ENCODE measurements around the gene HNF1A. TPM values are rescaled to one million over a fixed set of nuclear protein-coding genes. Genes with fewer than 3 reads are reported as not detected.

The HNF1A gene
- total and polyA plus RNA-seq, 2 of the 13 experiments (the other 11 are each of a cell fraction or from before 2014, with no cell fraction given) = 13.4 to 34.7 TPM

- TF ChIP-seq ASH2L (IDR thresholded peaks at IDR 0.05; ENCODE audit: insufficient read length, low read depth, low read length) = no peak
- TF ChIP-seq THAP9 (CRISPR knock-in tag; IDR thresholded peaks at IDR 0.05; ENCODE audit: borderline replicate concordance) = 0 out of 2 replicates have a peak, but pooled peaks have one; percentile 20
- TF ChIP-seq RFXAP (CRISPR knock-in tag; IDR thresholded peaks at IDR 0.05; ENCODE audit: borderline replicate concordance) = no peak
- TF ChIP-seq BHLHE40 (IDR thresholded peaks at IDR 0.05; ENCODE audit: low read length) = no peak
- TF ChIP-seq RAD21 (CRISPR knock-in tag; IDR thresholded peaks at IDR 0.05) = peak; percentile 43; the same call in 1 of the 2 replicates
- TF ChIP-seq MAF1 (CRISPR knock-in tag; IDR thresholded peaks at IDR 0.05; ENCODE audit: borderline replicate concordance) = no peak
- TF ChIP-seq SP5 (CRISPR knock-in tag; IDR thresholded peaks at IDR 0.05; ENCODE audit: borderline replicate concordance, low read depth) = peak; percentile 88
- TF ChIP-seq KAT8 (CRISPR knock-in tag; IDR thresholded peaks at IDR 0.05) = peak; percentile 35; the same call in 1 of the 2 replicates
- no peak for TF ChIP-seq SETDB1 (CRISPR knock-in tag; IDR thresholded peaks at IDR 0.05; ENCODE audit: borderline replicate concordance)
- 0 out of 2 replicates have a peak, but pooled peaks have one; percentile 28 for TF ChIP-seq ZNF710 (CRISPR knock-in tag; IDR thresholded peaks at IDR 0.05; ENCODE audit: borderline replicate concordance)
- peak; percentile 77; the same call in 1 of the 2 replicates for TF ChIP-seq PCBP1 (IDR thresholded peaks at IDR 0.05; ENCODE audit: borderline replicate concordance, low read depth, low read length)
- no peak for TF ChIP-seq HMG20A (CRISPR knock-in tag; IDR thresholded peaks at IDR 0.05; ENCODE audit: borderline replicate concordance)
- 0 out of 2 replicates have a peak, but pooled peaks have one; percentile 34 for TF ChIP-seq ATF2 (CRISPR knock-in tag; IDR thresholded peaks at IDR 0.05)
- no peak for TF ChIP-seq ARID3A (IDR thresholded peaks at IDR 0.05; ENCODE audit: low read depth, low read length)
- no peak for TF ChIP-seq MTF2 (CRISPR knock-in tag; IDR thresholded peaks at IDR 0.05; ENCODE audit: borderline replicate concordance)
- TF ChIP-seq LCORL (IDR thresholded peaks at IDR 0.05) = no peak
- TF ChIP-seq LCORL (CRISPR knock-in tag; IDR thresholded peaks at IDR 0.05) = peak; percentile 74
- TF ChIP-seq ZNF556 (CRISPR knock-in tag; IDR thresholded peaks at IDR 0.05; ENCODE audit: borderline replicate concordance) = no peak; the same call in 1 of the 2 replicates
- 0 out of 2 replicates have a peak, but pooled peaks have one; percentile 77 for TF ChIP-seq ZNF615 (CRISPR knock-in tag; IDR thresholded peaks at IDR 0.05; ENCODE audit: borderline replicate concordance)
- TF ChIP-seq MATR3 (CRISPR knock-in tag; IDR thresholded peaks at IDR 0.05) = no peak
- TF ChIP-seq HOXA9 (CRISPR knock-in tag; IDR thresholded peaks at IDR 0.05; ENCODE audit: borderline replicate concordance) = no peak
These were observed 1.7 kb downstream of the HNF1A start (continued) for GRCh38 chr12:120979862-120980696.

All from HepG2 (cell line).